ENCODE data around the gene LRRK1.

LRRK1 gene

DNA sequence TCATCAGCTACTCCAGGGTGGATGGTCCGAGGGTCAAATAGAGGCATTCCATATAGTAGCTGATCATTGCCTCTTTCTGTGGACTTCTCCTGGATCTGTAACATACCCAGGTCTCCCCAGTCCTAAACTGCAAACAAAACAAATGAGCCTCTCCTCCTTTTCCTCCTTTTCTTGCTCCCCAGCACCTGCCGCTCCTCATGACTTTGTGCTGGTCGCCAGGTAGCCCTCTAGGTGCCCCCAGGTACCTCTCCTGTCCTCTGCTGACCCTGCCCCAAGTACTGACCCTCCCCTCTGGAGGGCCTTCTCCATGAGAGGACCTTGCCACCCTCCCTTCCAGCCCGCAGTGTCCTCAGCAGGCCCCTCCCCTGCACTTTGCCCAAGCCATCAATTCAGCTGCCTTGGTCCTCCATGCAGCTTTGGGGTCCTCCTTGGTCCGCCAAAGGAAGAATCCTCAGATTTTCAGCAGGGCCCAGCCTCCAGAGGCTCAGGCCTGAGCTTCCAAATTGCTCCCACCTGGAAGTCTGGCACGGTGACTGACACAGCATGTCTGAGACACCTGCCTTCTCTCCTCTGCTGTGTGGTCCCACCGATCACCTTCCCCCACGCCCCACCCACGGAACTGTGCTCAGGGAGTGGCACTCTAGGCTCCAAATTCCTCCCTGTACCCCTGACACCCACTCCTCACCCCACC is 111.0 kb downstream of the LRRK1 start:
- TF ChIP-seq, protein P1, sequence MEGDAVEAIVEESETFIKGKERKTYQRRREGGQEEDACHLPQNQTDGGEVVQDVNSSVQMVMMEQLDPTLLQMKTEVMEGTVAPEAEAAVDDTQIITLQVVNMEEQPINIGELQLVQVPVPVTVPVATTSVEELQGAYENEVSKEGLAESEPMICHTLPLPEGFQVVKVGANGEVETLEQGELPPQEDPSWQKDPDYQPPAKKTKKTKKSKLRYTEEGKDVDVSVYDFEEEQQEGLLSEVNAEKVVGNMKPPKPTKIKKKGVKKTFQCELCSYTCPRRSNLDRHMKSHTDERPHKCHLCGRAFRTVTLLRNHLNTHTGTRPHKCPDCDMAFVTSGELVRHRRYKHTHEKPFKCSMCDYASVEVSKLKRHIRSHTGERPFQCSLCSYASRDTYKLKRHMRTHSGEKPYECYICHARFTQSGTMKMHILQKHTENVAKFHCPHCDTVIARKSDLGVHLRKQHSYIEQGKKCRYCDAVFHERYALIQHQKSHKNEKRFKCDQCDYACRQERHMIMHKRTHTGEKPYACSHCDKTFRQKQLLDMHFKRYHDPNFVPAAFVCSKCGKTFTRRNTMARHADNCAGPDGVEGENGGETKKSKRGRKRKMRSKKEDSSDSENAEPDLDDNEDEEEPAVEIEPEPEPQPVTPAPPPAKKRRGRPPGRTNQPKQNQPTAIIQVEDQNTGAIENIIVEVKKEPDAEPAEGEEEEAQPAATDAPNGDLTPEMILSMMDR (IDR thresholded peaks at IDR 0.05; ENCODE audit: unreplicated experiment in 3 of 3), result no peak
- Mint-ChIP-seq H3K4me3 (no peak overlapping the region), H3K36me3 (ENCODE audit: low read depth) (peaks cover 4% of the 10 kb centered on the region), H3K27ac (no peak overlapping the region), H3K27me3 (ENCODE audit: low read depth) (peaks cover 3% of the 10 kb centered on the region), H3K4me1 (no peaks in the 10 kb centered on the region), H3K9me3 (peaks cover 27% of the 10 kb centered on the region)

DNA sequence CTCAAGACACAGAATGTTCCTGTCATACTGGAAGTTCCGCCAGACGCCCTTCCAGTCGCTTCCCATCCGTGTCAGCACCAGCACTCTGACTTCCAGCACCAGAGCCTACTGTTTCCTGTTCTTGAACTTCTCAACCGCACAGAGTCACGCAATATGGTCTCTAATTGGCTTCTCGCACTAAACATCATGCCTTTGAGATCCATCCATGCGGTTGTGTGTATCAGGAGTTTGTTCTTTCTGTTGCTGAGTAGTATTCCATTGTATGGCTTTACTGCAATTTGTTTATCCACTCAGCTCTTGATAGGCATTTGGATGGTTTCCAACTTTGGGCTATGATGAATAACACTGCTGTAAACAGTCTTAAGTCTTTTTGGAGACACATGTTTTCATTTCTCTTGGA is 112.1 kb downstream of the LRRK1 start:
- H3K4me1 Mint-ChIP-seq, result no peaks in the 10 kb centered on the region
- no peak overlapping the region for H3K4me3 Mint-ChIP-seq
- H3K9me3 Mint-ChIP-seq, result peaks cover 37% of the 10 kb centered on the region
- peaks cover 7% of the 10 kb centered on the region for H3K36me3 Mint-ChIP-seq (ENCODE audit: low read depth)
- peaks cover 3% of the 10 kb centered on the region for H3K27me3 Mint-ChIP-seq (ENCODE audit: low read depth)
- TF ChIP-seq, protein P1 (IDR thresholded peaks at IDR 0.05; ENCODE audit: unreplicated experiment in 3 of 3), result no peak
- no peak overlapping the region for H3K27ac Mint-ChIP-seq

DNA sequence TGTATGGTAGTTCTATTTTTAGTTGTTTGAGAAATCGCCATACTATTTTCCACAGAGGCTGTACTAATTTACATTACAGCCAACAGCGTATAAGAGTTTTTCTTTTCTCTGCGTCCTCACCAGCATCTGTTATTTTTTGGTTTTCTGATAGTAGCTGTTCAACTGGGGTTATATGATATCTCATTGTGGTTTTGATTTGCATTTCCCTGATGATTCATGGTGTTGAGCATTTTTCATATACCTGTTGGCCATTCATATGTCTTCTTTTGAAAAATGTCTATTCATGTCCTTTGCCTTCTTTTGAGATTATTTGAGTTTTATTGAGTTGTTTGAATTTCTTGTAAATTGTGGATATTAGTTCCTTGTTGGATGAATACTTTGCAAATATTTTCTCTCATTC is 114.6 kb downstream of the LRRK1 start:
- Mint-ChIP-seq H3K4me1 (no peaks in the 10 kb centered on the region), H3K27me3 (ENCODE audit: low read depth) (peaks cover 3% of the 10 kb centered on the region), H3K36me3 (ENCODE audit: low read depth) (peaks cover 7% of the 10 kb centered on the region), H3K9me3 (peaks cover 53% of the 10 kb centered on the region), H3K27ac (no peak overlapping the region), H3K4me3 (no peak overlapping the region)
- TF ChIP-seq, protein P1 (IDR thresholded peaks at IDR 0.05; ENCODE audit: unreplicated experiment in 3 of 3), result no peak

DNA sequence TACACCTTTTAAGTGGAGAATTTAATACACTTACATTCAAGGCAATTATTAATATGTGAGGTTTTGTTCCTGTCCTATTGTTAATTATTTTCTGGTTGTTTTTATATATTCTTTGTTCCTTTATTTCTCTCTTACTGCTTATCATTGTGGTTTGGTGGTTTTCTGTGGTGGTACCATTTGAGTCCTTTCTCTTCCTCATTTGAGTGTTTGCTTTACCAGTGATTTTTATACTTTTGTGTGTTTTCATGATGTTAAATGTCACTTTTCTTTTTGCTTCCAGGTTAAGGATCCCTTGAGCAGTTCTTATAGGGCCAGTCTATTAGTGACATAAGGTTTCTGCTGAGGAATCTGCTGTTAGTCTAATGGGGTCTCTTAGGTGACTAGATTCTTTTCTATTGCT is 116.5 kb downstream of the LRRK1 start:
- peaks cover 57% of the 10 kb centered on the region for H3K9me3 Mint-ChIP-seq
- TF ChIP-seq, protein P1 (IDR thresholded peaks at IDR 0.05; ENCODE audit: unreplicated experiment in 3 of 3), result no peak
- no peaks in the 10 kb centered on the region for H3K4me1 Mint-ChIP-seq
- no peak overlapping the region for H3K27ac Mint-ChIP-seq
- no peak overlapping the region for H3K4me3 Mint-ChIP-seq
- H3K27me3 Mint-ChIP-seq (ENCODE audit: low read depth), result no peaks in the 10 kb centered on the region
- H3K36me3 Mint-ChIP-seq (ENCODE audit: low read depth), result peaks cover 7% of the 10 kb centered on the region

DNA sequence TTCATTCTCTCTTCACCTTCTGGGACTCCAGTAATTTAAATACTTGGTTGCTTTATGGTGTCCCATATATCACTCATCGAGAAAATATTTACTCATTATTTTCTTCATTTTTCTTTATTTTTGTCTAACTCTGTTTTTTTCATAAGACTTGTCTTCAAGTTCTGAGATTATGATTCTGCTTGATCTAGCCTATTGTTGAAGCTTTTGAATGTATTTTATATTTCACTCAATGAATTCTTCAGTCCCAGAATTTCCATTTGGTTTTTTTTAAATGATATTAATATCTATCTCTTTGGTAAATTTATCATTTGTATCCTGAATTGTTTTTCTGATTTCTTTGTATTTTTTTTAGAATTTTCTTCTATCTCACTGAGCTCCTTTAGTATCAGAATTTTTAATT is 117.0 kb downstream of the LRRK1 start:
- Mint-ChIP-seq H3K9me3 (peaks cover 62% of the 10 kb centered on the region), H3K27ac (no peak overlapping the region), H3K4me1 (no peaks in the 10 kb centered on the region), H3K27me3 (ENCODE audit: low read depth) (no peaks in the 10 kb centered on the region), H3K36me3 (ENCODE audit: low read depth) (peaks cover 7% of the 10 kb centered on the region), H3K4me3 (no peak overlapping the region)
- TF ChIP-seq, protein P1 (IDR thresholded peaks at IDR 0.05; ENCODE audit: unreplicated experiment in 3 of 3), result no peak
